ENCODE measurements around the gene SMG6.

GRCh38 chr17:2214047-2214928 lies 89.3 kb downstream of the SMG6 start:
- TF ChIP-seq, protein P1, sequence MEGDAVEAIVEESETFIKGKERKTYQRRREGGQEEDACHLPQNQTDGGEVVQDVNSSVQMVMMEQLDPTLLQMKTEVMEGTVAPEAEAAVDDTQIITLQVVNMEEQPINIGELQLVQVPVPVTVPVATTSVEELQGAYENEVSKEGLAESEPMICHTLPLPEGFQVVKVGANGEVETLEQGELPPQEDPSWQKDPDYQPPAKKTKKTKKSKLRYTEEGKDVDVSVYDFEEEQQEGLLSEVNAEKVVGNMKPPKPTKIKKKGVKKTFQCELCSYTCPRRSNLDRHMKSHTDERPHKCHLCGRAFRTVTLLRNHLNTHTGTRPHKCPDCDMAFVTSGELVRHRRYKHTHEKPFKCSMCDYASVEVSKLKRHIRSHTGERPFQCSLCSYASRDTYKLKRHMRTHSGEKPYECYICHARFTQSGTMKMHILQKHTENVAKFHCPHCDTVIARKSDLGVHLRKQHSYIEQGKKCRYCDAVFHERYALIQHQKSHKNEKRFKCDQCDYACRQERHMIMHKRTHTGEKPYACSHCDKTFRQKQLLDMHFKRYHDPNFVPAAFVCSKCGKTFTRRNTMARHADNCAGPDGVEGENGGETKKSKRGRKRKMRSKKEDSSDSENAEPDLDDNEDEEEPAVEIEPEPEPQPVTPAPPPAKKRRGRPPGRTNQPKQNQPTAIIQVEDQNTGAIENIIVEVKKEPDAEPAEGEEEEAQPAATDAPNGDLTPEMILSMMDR (IDR thresholded peaks at IDR 0.05), result no peak
- TF ChIP-seq POLR2AphosphoS5 (IDR thresholded peaks at IDR 0.05), result peak in 1 of 3 donors; percentile 79
- TF ChIP-seq POLR2A (IDR thresholded peaks at IDR 0.05), result no peak
